HG03460 (cell line): Measurements from ENCODE around the gene C22orf15.

ENCODE experiments used
- ATAC-seq: cut with Tn5 transposase; IDR thresholded peaks from one replicate; pipeline ENCODE4 v1.9.1; 2021; ENCODE audit not compliant: unreplicated experiment

Gene C22orf15

DNA sequence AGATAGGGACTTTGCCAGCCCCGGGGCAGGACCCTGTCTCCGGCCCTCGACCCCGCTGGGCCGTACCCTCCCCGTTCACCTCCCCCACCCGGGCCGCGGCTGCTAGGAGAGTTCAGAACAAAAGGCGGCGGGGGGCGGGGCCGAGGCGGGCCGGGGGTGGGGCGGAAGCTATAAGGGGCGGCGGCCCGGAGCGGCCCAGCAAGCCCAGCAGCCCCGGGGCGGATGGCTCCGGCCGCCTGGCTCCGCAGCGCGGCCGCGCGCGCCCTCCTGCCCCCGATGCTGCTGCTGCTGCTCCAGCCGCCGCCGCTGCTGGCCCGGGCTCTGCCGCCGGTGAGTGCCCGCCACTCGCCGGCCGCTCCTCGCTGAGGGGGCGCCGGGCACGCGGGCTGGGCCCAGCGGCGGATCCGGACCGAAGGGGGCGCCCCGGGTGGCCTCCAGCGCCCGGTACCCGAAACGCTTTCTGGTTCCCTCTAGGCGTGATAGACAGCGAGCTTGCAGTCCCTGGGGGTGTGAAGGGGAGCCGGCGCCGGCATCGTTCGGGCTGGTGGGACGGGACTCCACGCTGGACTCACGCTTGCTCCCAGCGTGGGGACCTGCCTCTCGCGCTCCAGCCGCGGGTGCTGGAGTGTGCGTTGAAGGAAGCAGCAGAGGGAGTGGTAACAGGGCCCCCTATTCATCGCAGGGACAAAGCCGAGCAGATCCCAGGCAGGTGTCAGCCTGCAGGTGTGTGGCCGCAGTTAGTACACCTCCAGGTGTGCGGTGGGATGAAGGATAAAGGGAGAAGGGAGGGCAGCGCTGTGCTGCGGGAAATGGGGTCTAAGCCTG is 10.1 kb downstream of the C22orf15 start, which contains the start of gene MMP11:
Gene MMP11 (plus strand): TSS at position 201 of the 825 bp plus-strand sequence. CDS start 22 bp downstream, at position 223.
- ATAC-seq: no peak

DNA sequence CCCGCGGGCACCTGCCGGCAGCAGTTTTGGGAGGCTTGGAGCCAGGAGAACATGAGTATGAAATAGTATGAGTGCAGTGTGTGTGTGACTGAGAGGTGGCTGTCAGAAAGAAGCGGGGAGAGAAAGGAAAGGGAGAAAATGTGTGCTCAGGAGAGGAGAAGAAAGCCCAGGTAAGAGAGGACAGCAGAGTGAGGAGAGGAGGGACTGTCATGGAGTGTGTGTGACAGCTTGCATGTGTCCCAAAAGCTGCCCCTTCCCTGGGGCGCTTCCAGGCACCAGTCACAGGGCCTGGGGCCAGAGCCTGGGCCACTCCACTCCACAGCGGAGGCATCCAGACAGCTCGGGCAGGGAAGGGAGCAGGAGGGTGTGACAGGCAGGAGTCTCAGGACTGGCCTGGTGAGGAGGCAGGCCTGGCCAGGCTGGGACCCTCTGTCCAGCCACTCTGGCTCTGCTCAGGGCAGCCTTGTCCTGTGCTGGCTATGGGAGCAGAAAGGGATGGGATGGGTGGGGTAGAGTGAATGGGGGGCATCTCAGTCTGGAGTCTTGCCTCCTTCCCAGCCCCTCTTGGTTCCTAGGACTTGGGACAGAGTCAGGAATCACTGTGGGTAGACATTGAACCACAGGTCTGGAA is 10.8 kb downstream of the C22orf15 start:
- ATAC-seq: no peak

DNA sequence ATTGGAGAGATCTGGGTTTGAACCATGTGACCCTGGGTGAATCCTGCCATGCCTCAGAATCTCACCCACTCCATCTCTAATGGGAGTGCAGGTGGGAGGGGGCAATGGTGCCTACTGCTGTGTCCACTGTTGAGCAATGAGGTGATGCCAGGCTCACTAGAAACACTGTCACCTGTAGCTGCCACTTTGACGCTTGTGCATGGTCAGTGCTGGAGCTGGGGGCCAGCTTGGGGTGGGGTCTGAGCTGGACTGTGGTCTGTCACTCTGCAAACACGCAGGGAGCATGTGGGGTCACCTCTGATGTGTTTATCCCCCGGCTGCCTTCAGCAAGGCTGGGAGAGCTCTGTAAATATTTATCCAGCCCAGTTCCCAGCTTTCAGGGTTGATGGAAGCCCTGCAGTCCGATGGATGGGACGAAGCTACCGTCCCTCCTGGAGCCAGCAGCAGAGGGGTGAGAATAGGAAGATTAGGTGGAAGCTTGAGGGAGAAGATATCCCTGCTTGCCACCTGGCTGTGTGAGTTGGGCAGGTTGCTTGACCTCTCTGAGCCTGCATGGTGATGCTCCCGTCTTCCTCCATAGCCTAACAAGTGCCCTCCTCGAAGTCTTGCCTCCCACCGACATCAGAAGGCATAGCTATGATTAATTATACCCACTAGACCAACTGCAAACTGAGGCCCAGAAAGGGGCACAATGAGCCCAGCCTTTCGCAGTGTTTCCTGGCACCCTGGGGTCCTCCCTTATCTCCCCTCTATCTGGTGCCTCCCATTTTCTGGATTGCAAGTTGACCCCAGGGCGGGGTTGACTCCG is 11.5 kb downstream of the C22orf15 start:
- ATAC-seq: no peak

DNA sequence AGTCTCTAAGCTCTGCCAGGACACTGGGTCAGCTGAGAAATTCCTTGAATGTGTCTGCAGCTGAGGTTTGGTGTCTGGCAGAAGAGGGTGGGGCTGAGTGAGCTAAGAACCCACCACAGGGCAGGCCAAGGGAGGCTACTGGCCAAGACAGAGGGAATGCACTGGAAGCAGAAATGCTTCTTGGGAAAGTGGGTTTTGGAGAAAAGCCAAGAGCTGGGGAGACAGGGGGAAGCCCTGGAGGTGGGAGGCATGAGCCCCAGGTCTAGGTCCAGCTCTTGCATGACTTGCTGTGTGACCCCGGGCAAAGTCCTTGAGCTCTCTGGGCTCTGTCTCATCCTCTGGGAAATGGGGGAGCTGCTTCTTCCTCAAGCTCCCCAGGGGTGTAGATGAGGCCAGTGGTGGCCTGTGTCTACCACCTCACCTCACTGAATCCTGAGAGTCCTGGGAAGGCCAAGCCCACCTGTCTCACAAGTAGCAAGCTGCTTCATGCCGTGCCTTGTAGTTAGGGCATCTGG is 12.2 kb downstream of the C22orf15 start:
- no peak for ATAC-seq

DNA sequence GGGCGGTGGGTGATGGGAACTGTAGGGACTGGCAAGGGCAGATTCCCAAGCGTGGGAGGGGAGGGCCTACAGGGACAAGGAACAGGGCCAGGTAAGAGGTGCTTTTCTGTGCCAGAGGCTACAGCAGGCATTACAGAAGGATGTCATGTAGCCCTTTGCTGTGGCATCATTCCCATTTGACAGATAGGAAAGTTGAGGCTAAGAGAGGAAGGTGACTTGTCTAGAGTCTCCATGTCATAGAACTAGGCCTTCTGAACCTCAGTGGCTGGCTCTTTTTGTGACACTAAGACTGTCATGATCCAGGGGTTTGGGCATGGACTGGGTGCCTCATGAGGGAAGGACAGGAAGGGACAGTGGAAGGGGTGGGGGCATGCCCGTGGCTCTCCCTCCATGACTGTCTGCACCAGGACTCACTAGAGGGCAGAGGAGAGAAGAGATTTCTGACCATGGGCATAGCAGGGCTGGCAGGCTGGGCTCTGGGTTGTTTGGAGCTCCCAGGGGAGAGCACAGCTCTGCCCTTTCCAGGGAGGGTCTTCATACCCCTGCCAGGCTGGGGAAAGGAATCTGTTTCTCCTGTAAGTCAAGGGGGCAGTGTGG is 13.1 kb downstream of the C22orf15 start:
- no peak for ATAC-seq

DNA sequence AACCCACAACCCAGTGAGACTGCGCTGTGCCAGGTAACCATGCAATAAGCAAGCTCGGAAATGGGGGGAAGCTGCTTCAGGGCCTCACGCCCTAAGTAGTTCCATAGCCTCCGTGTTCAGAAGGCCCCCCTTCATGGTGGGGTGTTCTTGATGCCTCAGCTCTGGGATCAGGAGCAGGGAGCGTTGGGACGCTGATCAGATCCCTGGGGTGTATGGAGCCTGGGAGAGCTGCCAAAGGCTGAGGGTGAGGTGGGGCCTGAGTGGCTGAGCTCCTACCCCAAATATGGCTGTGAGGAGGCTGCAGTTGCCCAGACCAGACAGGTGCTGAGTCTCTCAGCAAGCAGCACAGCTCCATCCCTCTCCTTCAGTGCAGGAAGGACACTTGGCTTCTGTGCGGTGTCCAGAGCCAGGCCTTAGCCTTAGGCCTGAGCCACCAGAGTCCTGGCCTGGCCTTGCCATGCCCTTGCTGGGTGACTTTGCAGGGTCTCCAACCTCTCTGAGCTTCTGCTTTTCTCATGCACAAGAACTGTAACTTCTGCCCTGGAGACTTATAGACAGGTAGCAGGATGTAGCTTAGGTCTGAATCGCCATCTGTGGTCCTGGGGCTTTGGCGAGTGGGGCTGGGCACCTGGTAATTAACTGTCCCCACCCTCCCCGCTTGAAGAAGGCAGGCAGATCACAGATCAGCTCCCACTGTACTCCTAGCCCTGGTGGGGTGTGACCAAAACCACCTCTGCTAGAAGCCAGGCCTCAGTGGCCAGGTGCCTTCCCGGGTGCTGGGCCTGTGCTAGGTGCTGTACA is 15.2 kb downstream of the C22orf15 start:
- ATAC-seq: no peak

DNA sequence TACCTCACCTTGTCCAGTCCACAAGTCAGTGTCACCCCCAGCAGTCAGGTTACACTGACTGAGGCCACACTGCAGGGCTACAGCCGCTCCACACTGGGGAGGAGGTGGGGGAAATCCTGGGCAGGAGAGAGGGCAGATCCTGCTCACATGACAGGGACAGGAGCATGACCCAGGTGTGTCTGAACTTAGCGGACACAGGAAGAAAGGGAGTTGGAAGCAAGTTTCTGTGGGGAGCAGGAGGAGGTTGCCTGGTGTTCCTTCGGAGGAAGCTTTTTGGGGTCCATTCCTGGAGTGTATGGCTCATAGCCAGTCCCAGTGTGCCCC is 15.7 kb downstream of the C22orf15 start:
- ATAC-seq: no peak

DNA sequence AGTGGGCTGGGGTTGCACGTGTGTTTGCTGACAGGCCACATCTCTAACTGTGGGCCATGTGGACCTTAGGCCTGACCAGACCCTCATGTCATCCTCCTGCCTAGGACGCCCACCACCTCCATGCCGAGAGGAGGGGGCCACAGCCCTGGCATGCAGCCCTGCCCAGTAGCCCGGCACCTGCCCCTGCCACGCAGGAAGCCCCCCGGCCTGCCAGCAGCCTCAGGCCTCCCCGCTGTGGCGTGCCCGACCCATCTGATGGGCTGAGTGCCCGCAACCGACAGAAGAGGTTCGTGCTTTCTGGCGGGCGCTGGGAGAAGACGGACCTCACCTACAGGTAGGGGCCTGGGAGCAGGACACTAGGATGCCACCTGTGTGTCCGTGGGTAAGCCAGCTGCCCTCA is 16.3 kb downstream of the C22orf15 start:
- no peak for ATAC-seq

DNA sequence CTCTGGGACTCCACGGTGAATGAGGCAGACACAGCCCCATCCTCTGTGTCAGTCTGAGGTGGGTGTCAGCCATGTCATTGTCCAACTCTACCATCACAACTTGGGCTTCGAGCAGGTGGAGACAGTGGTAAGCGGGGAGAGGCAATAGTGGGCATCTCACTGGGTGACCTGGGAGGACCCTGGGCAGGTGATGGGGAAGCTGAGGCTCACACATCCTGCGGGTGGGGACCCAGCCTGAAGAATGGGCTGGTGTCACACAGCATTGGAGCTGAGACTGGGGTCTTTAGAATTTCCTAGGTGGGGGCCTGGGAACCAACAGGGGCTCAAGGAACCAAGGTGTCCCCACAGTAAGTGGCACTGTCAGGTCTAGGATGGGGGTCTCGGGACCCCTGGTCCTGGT is 16.9 kb downstream of the C22orf15 start:
- no peak for ATAC-seq

DNA sequence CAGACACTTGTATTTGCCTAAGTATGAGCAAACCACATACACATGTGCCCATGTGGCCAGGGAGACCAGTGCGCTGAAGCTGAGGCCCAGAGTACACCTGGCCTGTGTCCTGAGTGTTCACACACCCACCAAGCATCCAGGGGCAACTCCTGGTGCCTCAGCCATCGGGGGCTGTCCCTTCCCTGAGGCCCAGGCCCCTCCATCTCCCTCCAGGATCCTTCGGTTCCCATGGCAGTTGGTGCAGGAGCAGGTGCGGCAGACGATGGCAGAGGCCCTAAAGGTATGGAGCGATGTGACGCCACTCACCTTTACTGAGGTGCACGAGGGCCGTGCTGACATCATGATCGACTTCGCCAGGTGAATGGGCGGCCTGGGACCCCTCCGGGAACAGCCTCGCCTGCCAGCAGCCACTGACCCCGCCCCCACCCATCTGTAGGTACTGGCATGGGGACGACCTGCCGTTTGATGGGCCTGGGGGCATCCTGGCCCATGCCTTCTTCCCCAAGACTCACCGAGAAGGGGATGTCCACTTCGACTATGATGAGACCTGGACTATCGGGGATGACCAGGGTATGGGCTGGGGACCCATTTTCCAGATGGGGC is 17.5 kb downstream of the C22orf15 start:
- no peak for ATAC-seq

DNA sequence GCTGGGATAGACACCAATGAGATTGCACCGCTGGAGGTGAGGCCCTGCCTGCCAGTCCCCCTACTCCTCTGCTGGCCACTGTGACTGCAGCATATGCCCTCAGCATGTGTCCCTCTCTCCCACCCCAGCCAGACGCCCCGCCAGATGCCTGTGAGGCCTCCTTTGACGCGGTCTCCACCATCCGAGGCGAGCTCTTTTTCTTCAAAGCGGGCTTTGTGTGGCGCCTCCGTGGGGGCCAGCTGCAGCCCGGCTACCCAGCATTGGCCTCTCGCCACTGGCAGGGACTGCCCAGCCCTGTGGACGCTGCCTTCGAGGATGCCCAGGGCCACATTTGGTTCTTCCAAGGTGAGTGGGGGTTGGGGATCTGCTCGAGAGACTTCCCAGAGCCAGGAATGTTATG is 18.3 kb downstream of the C22orf15 start:
- ATAC-seq: no peak

DNA sequence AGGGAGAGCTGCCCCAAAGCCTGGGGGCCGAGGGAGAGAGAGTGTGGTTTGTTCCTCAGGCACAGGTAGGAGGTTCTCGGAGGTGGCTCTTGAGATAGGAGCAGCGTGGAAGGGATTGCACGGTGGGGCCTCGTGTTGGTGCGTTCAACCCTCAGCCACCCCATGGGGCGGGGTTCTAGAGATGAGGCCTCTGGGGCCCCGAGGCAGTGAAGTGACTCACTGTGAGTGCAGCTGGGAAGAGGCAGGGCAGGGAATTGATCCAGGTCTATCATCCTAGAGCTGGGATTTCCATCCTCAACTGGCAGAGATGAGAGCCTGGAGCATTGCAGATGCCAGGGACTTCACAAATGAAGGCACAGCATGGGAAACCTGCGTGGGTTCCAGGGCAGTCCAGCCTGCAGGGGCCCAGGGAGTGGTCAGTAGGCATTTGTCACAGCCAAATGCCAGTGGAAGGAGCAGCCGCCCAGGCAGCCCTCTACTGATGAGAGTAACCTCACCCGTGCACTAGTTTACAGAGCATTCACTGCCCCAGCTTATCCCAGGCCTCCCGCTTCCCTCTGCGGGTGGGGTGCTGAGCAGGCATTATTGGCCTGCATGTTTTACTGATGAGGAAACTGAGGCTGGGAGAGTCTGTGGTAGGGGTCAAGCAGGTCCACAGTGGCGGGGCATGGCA is 18.9 kb downstream of the C22orf15 start:
- no peak for ATAC-seq

DNA sequence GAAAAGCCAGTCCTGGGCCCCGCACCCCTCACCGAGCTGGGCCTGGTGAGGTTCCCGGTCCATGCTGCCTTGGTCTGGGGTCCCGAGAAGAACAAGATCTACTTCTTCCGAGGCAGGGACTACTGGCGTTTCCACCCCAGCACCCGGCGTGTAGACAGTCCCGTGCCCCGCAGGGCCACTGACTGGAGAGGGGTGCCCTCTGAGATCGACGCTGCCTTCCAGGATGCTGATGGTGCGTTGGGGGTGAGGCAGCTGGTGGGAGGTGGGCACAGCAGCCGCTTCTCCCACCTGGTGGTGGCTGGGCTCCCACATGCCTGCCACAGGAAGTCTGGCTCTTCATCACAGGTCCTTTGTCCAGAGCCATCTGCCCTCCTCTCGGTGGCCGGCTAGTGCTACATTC is 19.5 kb downstream of the C22orf15 start:
- ATAC-seq: no peak

DNA sequence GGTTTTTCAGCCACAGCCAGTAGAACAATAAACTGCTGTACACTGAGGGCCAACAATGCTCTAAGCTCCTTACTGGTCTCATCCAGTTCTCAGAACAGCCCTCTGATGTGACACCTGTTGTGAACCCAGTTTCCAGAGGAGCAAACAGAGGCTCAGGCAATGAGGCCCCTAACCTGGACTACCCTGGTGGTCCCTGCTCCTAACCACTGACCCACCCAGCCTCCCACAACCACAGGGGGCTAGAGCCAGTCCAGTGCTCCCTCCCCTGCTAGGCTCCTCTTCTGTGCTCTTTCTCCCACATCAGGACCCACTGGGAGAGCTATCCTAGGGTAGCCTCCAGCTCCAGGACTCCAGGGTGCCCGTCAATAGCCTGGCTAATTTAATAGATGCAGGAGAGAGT is 19.9 kb downstream of the C22orf15 start:
- ATAC-seq: no peak

DNA sequence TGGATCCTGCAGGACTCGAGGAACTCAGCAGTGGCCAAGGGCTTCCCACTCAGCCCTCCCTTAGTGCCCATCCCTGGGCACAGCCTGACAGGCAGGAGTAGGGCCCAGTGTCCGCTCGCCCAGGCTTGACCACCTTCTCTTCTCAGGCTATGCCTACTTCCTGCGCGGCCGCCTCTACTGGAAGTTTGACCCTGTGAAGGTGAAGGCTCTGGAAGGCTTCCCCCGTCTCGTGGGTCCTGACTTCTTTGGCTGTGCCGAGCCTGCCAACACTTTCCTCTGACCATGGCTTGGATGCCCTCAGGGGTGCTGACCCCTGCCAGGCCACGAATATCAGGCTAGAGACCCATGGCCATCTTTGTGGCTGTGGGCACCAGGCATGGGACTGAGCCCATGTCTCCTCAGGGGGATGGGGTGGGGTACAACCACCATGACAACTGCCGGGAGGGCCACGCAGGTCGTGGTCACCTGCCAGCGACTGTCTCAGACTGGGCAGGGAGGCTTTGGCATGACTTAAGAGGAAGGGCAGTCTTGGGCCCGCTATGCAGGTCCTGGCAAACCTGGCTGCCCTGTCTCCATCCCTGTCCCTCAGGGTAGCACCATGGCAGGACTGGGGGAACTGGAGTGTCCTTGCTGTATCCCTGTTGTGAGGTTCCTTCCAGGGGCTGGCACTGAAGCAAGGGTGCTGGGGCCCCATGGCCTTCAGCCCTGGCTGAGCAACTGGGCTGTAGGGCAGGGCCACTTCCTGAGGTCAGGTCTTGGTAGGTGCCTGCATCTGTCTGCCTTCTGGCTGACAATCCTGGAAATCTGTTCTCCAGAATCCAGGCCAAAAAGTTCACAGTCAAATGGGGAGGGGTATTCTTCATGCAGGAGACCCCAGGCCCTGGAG is 20.7 kb downstream of the C22orf15 start:
- ATAC-seq: no peak

DNA sequence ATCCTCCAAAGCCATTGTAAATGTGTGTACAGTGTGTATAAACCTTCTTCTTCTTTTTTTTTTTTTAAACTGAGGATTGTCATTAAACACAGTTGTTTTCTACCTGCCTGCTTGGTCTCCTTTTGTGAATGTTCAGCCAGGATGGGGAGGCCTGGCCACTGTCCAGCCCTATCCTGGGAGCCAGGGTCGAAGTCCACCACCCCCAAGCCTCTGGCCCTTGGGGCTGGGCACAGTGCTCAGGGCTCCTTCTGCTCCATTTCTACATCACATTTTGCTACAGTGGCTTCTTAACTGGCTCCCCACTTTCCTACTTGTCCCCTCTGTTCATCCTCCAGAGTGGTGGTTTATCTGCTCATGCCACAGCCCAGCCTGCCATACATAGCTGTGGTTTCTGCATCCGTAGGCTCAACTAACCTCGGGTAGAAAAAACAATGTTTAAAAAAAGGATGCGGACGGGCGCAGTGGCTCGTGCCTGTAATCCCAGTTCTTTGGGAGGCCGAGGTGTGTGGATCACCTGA is 21.5 kb downstream of the C22orf15 start:
- no peak for ATAC-seq

DNA sequence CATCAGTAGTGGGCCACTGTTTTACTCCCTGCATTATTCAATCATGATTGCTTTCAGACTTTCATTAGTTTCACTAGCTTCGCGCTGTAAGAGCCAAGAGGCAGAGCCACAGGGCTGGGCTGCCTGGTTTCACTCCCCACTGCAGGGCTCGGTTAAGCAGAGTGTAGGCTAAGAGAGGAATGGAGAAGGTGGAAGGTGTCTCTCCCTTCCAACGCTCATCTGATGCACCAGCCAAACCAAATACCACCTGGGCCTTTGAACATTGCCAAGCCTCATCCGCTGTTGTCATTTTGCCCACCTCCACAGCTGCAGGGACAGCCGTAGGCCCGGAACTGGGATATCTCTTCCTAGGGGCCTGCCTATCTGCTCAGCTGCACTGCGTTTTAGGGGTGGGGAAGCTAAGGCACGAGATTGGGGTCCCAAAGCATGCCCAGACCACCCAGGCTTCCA is 23.5 kb downstream of the C22orf15 start:
- ATAC-seq: no peak
